Lower leg skin (tissue), 4 donors: ENCODE results near the gene ARNT2. TPM values are rescaled to one million over a fixed set of nuclear protein-coding genes. Genes with fewer than 3 reads are reported as not detected.

ENCODE experiments used
- DNase-seq, 2 donors: peaks; one replicate each; pipeline ENCODE4 v3.0.0-alpha.2; 2019; ENCODE audit warnings: low spot score in 2 of 2
- H3K4me3 ChIP-seq: fragments of 200-600 bp; sonication (generic); 2 replicates; pipeline ENCODE4 v1.5.1; 2017; ENCODE audit warnings: mild to moderate bottlenecking, low read depth; ENCODE audit not compliant: poor library complexity, severe bottlenecking
- CTCF ChIP-seq, 3 donors: fragments of 450-650 bp; IDR thresholded peaks; one replicate each; pipeline ENCODE4 v1.5.1; 2016; ENCODE audit warnings: antibody characterized with exemption in 3 of 3, mild to moderate bottlenecking in 3 of 3, moderate library complexity in 2 of 3
- POLR2A ChIP-seq, 2 donors: fragments of 450-650 bp; IDR thresholded peaks; one replicate each; pipeline ENCODE4 v1.6.1; 2016 to 2017; ENCODE audit warnings: antibody characterized with exemption in 2 of 2, mild to moderate bottlenecking in 1 of 2, moderate library complexity in 1 of 2
- WGBS, 2 donors: methylation state at CpG; one replicate each; pipeline ENCODE4 v1.1.5; 2018; 5-methylcytosine and 5-hydroxymethylcytosine counted together
- intact Hi-C: fragments of 100-400 bp; cut with DNase I; formaldehyde crosslinking; loops from one replicate; pipeline ENCODE4 v1.15.0; 2023; ENCODE audit warnings: low total_unique reads
- total RNA-seq, 4 donors: library from RNA; depleted of rRNA; stranded (reverse); fragments of >200 nt; gene quantifications; one replicate each; pipeline ENCODE4 v1.1.0, GENCODE V29; 2016

The ARNT2 gene
- total RNA-seq, 4 donors from 2014 or later: 1.7 to 8.7 (median 3.0) TPM

- intact Hi-C loops: loop anchor here (5.0 kb wide), 1 partner anchor 508 kb away; no protein-coding TSS in a partner anchor
- DNase-seq: no peak
- H3K4me3 ChIP-seq: no peak overlapping the region
- TF ChIP-seq POLR2A (IDR thresholded peaks at IDR 0.05) (no peak), CTCF (IDR thresholded peaks at IDR 0.05) (no peak)
- 68 to 85% methylated on average over 6 of the region's 6 CpGs for WGBS, 2 donors
Measured at GRCh38 chr15:80459380-80459779, 55.2 kb downstream of the ARNT2 start.

GRCh38 chr15:80459818-80460217 lies 55.6 kb downstream of the ARNT2 start:
- TF ChIP-seq CTCF (IDR thresholded peaks at IDR 0.05) (no peak), POLR2A (IDR thresholded peaks at IDR 0.05) (no peak)
- WGBS, 2 donors: 75 to 77% methylated on average over 3 of the region's 3 CpGs
- intact Hi-C loops: loop anchor here (5.0 to 10.0 kb wide), 2 partner anchors 95 to 507 kb away; no protein-coding TSS in a partner anchor

GRCh38 chr15:80461356-80462095 lies 57.3 kb downstream of the ARNT2 start:
- DNase-seq: no peak
- no peak for TF ChIP-seq CTCF (IDR thresholded peaks at IDR 0.05)
- no peak for TF ChIP-seq POLR2A (IDR thresholded peaks at IDR 0.05)
- no peak overlapping the region for H3K4me3 ChIP-seq
- intact Hi-C loops: loop anchor here (10.0 kb wide), 1 partner anchor 93 kb away; no protein-coding TSS in a partner anchor
- 81 to 93% methylated on average over 14 of the region's 14 CpGs for WGBS, 2 donors

More at GRCh38 chr15:80459818-80460217, 55.6 kb downstream of the ARNT2 start:
- DNase-seq: no peak
- H3K4me3 ChIP-seq: no peak overlapping the region

GRCh38 chr15:80462111-80462510 lies 57.9 kb downstream of the ARNT2 start:
- intact Hi-C loops: loop anchor here (10.0 kb wide), 1 partner anchor 93 kb away; no protein-coding TSS in a partner anchor
- 84 to 91% methylated on average over 6 of the region's 6 CpGs for WGBS, 2 donors
- DNase-seq: no peak

GRCh38 chr15:80462836-80463512 lies 58.8 kb downstream of the ARNT2 start:
- TF ChIP-seq POLR2A (IDR thresholded peaks at IDR 0.05) (no peak), CTCF (IDR thresholded peaks at IDR 0.05) (no peak)
- intact Hi-C loops: loop anchor here (10.0 kb wide), 1 partner anchor 92 kb away; no protein-coding TSS in a partner anchor
- DNase-seq: peak in 1 of 2 donors; percentile 36
- H3K4me3 ChIP-seq: no peak overlapping the region
- 84 to 86% methylated on average over 8 of the region's 8 CpGs for WGBS, 2 donors

More at GRCh38 chr15:80462111-80462510, 57.9 kb downstream of the ARNT2 start:
- no peak for TF ChIP-seq CTCF (IDR thresholded peaks at IDR 0.05)
- no peak for TF ChIP-seq POLR2A (IDR thresholded peaks at IDR 0.05)
- H3K4me3 ChIP-seq: no peak overlapping the region
